ENCODE data around the gene SGF29.

DNA sequence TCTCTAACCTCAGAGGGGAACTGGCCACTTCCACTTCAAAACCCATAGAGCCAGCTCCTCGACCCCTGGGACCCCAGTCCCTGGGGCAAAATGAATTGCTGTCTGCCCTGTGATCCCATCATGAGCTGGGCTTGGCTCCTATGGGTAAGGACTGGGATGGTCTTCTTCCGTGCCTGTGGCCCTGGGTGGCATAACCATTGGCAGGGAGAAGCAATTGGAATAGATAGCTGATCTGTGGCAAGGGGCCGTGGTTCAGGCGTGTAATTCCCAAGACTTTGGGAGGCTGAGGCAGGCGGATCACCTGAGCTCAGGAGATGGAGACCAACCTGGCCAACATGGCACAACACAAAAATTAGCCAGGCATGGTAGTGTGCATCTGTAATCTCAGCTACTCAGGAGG lies 38.8 kb downstream of the SGF29 start:
- TF ChIP-seq, protein P1, sequence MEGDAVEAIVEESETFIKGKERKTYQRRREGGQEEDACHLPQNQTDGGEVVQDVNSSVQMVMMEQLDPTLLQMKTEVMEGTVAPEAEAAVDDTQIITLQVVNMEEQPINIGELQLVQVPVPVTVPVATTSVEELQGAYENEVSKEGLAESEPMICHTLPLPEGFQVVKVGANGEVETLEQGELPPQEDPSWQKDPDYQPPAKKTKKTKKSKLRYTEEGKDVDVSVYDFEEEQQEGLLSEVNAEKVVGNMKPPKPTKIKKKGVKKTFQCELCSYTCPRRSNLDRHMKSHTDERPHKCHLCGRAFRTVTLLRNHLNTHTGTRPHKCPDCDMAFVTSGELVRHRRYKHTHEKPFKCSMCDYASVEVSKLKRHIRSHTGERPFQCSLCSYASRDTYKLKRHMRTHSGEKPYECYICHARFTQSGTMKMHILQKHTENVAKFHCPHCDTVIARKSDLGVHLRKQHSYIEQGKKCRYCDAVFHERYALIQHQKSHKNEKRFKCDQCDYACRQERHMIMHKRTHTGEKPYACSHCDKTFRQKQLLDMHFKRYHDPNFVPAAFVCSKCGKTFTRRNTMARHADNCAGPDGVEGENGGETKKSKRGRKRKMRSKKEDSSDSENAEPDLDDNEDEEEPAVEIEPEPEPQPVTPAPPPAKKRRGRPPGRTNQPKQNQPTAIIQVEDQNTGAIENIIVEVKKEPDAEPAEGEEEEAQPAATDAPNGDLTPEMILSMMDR (IDR thresholded peaks at IDR 0.05; ENCODE audit: control extremely low read depth in 1 of 3, insufficient read depth in 1 of 3, low read depth in 1 of 3, low read length in 3 of 3): no peak
- TF ChIP-seq, protein P2, sequence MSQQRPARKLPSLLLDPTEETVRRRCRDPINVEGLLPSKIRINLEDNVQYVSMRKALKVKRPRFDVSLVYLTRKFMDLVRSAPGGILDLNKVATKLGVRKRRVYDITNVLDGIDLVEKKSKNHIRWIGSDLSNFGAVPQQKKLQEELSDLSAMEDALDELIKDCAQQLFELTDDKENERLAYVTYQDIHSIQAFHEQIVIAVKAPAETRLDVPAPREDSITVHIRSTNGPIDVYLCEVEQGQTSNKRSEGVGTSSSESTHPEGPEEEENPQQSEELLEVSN (IDR thresholded peaks at IDR 0.05): no peak

Measured in H1 (cell line).